Activated CD4-positive, alpha-beta T cell treated with anti-CD3 and anti-CD28 coated beads for 1 hour (primary cell): ENCODE measurements around the gene COL4A6.
"Not testable (repeated sequence)": the region's sequence is repeated elsewhere in the genome, so short reads cannot be mapped to it uniquely, and the experiment has no call there.

Experiments used
- DNase-seq: peaks from one replicate; pipeline ENCODE4 v3.0.0-alpha.2; 2020

Gene COL4A6

DNA sequence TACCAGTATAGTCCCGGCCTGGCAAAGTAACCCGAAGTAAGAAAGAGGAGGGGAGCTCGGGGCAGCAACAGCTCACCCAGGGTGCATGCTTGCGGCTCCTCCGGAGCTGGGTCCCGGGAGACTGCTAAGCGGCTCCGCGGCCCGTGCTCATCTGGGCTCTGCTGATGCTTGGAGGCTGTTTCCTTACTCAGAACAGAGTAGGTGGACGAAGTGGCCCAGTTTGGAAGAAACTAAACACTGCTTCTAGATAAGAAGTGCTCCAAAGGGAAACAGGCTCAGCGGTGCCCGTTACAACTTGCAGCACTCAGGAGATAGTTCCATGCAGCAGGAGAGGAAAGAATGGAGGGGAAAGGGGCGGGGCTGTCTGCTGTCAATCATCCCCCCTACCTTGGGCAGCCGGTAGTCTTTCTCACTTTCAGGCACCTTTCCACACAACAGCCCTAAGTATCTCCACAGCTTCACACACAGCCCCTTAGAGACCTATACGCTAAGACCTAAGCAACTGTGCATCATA lies at the start of gene COL4A6:
Gene COL4A6 (minus strand): TSS at position 313 of the 514 bp plus-strand sequence. CDS start 226 bp downstream, at position 87.
- DNase-seq, result no peak

DNA sequence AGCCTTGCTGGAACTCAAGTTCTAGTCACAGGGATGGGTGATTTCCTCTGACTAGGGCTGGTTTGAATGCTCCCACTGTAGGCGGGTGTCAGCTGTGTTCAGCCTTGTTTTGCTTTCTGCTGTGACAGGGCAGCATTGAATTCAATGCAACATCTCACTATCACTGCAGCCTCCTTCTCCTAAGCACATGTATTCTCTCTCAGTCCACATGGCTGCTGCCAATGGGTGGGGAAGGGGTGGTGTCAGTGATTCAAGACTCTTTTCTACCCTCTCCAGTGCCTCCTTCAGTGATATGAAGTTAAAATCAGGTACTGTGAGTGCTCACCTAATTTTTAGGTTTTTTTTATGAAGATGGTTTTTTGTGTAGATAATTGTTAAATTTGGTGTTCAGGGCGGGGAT lies 47.7 kb upstream of the COL4A6 start:
- DNase-seq, result no peak

DNA sequence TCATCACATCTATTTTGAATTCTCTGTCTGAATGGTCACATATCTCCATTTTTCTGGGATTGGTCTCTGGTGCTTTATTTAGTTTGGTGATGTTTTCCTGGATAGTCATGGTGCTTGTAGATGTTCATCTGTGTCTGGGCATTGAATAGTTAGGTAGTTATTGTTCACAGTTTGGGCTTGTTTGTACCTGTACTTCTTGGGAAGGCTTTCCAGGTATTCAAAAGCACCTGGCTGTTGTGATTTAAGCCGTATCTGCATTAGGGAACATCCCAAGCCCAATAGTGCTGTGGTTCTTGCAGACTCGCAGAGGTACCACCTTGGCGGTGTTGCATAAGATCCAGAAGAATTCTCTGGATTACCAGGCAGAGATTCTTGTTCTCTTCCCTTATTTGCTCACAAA lies 46.0 kb upstream of the COL4A6 start:
- DNase-seq, result no peak

DNA sequence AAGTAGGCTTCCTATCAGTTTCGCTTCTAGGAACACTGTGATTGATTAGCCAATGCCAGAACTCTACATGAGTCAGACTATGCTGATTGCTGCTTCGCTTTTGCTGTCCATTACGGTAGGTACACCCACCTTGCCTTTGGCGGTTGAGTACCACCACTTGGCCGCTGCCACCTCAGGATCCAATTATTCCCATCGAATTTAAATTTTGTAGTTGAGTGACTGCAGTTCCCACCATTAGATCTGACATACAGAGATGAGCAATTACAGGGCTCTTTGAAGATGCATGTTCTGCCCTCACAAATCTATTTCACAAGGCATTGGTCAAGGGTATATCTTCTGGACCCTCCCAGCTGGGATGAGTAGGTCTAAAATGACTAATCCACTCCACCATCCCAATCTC lies 43.3 kb upstream of the COL4A6 start:
- not testable (repeated sequence) for DNase-seq

DNA sequence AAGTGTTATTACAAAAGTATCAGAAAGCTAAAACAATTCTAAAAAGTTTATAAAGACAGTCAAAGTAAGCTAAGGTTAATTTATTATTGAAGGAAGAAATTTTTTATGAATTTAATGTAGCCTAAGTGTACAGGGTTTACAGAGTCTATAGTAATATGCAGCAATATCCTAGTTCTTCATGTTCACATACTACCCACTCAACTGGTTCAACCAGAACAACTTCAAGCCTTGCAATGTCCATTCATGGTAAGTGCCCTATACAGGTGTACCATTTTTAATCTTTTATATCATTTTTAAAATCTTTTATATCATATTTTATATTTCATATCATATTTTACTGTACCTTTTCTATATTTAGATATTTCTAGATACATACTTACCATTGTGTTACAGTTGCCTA lies 35.8 kb upstream of the COL4A6 start:
- no peak for DNase-seq

DNA sequence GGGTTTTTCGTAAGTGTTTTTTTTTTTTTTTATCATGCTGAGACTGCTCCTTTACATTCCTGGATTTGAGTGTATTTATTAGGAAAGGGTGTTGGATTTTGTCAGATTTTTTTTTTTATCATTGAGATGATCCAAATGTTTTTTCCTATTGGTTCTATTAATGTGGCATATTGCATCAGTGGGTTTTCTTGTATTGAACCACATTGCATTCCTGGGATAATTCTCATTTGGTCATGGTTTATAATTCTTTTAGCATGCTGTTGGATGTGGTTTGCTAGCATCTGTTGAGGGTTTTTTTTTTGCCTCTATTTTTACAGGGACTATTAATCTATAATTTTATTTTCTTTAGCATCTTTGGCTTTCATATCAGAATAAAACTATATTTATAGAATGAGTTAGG lies 30.3 kb upstream of the COL4A6 start:
- no peak for DNase-seq

DNA sequence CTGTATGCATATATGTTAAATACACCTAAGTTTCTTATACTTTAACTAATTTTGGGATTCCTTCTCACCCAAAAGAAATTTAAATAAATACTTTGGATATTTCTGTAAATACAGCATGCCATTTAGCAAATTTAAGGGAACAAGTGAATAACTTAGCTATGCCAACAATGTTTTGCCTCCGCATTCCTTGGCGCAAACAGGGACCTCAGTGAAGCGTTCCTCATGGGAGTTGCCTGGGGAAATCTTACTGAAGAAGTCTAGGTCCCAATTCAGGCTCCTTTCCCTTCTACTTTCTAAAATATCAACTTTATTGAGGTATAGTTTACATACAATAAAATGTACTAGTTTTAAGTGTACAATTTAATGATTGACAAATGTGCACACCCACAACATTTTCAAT lies 26.4 kb upstream of the COL4A6 start:
- no peak for DNase-seq

DNA sequence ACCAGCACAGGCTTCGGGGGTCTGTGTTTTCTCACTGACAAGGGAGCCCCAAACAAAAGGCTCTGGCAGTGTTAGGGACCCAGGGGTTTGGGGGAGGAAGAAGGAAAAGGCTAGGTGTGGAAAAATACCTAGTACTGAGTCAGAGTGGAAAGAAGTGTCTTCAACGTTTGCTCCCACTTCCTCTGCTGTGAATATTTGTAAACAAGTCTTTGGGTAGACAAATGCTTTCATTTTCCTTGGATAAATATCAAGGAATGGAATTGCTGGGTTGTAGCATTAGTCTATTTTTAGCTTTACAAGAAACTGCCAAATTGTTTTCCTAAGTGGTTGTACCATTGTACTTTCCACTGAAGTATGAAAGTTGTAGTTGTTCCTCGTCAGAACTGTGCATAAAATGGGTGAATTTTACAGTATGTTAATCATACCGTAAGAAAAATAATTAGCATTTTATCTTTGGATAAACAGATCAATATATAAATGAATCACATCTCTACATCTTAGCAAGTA lies 18.8 kb upstream of the COL4A6 start:
- DNase-seq, result no peak

DNA sequence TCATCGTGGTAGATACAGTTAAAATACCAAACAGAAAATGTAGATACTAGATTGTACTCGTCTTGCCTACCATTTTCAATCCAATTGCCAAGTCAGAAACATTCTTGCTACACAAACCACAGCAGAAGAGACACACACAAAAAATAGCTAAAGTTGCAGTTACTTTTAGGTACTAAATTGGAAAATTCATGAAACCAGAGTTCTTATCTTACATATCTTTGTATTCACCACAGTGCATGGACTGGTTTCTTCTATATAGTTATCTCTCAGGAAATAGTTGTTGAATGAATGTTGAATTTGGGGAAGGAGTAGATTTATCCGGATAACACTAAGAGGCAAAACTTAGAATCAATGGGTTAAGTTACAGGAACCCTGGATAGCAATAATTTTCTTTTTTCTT lies 15.6 kb upstream of the COL4A6 start:
- no peak for DNase-seq

DNA sequence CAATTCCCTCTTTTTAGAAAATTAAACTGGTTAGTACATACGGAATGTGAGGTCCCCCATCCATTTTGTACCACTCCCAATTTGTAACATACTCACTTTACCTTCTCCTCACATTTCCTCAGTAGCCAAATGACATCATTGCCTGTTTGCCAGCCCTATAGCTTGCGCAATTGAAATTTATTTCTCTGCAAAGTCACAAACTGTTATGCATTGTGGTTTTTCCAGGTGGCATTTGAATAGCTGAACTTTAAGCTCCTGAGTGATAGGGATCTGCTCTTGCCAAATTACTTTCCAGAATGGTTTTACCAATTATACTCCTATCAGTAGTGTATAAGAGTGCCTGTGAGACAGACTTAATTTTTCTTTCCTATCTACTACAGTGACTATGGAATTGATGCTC lies 9.1 kb upstream of the COL4A6 start:
- DNase-seq, result no peak

DNA sequence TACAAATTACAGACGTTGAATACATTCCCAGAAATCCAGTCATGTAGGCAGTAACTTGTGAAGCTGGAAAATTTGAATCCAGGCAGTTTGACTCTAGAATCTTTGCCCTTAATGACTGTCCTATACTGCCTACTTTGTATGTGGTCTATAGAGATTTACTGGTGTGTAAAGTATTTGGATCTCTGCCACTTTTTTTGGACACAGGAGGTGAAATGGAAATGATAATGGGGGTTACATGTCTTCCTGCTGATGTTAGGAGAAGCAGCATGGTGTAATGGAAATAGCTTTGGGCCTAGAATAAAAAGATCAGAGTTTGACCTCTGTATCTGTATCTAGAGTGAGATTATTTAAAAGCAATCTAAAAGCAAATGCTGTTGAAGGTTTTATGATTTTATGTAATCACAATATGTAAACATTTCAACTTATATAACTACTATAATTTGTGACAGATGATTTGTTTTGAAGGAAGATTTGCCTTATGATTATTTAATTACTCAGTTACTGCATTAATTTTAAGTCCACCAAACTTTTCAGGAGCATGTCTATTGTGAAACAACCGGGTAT lies 4.8 kb upstream of the COL4A6 start:
- DNase-seq, result no peak

DNA sequence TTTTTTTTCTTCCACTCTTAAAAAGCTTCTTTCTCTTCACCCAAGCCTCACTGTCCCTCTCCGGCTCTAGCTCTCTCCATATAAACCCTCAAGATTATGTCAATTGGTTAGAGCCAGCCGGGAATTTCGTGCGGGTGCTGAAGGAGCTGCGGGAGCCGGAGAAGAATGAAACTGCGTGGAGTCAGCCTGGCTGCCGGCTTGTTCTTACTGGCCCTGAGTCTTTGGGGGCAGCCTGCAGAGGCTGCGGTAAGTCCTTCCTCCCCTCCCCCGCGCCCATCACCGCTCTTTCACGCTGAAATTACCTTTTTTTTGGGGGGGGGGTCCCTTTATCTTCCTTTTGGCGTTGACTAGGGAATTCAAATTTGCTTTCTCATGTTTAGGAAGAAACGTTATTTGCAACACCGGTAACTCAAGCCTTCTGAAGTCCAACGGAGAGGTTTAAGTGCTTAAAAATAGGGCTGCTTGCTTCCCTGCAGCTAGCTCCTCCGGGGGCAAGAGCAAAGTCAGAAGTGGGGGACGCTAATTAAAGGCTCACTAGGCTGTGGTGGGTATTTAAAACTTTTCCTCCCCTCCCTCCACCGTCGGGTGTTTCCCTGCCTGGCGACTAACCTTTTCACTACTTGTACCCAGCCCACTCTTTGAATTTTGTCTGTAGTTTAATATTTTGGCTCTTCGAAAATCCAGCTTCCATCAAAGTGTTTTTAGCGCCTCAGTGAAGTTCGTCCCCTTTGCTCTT lies 1.9 kb upstream of the COL4A6 start:
- DNase-seq, result no peak

DNA sequence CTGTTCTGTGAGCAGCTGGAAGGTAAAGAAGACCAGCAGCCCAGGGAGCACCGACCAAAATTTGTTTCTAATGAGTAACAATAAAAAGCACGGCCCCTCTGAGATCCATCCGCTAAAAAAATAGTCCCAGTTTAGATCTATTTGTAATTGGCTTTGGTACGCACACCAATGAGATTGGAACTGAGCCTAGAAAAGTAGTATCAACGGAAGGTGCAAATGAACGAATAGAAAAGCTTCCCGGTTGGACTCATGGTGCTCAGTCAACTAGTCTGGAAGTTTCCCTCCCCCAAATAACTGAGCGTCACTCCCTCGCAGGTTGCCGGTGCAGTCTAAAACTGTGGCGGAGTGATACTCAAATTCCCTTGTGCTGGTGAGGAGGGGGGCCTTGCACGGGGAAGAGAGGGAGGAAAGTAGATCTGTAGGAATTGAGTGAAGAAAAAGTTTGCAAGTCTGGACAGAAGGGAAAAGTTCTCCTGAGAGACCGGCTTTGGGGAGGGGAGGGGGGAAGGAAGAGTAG lies 1.3 kb upstream of the COL4A6 start, which contains the start of gene COL4A5:
Gene COL4A5 (plus strand): TSS at position 413 of the 517 bp plus-strand sequence. CDS start 288 bp downstream, outside the sequence.
- no peak for DNase-seq

DNA sequence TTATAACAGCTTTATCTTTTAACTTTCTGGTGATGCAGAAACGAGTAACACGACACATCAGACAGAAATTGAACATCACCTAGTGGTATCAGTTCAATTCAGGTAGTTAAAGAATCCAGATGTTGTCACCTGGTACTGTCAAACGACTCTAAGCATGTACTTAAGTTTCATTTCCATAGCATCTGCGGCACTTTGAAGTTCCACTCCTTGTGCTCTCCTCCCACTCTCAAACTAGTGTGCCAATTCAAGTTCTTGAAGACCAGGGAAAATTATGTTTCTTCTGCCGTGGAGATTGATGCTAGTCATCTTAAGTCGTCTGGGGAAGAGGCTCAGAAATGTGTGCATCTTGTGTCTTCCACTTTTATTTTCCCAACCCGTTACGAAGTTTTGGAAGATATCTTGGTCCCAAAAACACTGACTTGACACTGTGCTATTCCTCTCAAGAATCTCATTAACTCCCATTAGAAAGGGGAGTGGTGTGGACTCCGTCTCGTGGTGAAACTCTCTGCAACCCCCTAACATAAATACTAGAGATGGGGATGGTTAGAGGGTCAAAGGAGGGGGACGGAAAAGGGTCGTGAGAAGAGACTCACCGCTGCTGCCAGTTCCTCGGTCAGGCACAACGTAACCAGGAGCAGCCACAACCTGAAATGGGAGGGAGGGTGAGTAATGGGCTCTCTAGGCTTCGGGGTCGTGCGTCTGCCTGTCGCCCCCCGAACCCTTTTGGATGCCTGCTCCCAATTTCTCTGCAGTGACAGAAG lies 693 bp downstream of the COL4A6 start:
- DNase-seq, result no peak

DNA sequence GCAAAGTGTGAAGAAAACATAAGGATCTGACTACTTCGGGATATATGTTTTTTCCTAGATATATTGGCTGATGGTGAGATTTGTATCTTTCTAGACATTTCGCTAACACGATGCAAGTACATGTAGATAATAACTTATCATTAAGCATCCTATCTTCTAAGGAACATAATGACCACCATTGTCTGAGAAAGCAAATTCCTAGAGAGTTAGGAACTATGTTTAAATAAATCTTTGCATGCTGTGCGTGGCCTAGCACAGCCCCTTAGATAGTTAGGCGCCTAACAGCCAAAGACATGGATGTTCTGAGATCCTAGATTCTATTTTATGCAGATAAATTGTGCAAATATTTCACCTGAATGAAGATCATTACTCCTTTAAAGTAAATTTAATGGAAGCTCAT lies 3.0 kb downstream of the COL4A6 start:
- DNase-seq, result no peak

DNA sequence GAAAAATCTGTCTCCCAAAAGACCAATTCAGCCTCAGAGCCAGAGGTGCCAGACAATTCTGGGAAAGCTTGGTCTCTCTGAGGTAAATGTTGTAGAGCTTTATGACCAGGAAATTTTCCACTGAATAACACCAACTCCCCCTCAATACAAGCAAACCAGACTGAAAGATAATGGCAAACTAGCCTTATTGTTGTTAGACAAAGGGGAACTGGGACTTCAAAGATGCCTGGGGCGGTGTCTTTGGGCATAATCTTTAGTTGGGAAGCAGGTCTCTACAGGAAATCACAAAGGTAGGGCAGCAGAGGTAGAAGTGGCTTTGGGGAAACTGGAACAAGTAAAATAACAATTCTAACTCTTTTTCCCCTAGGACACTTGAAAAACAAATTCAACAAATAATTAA lies 12.0 kb downstream of the COL4A6 start:
- DNase-seq, result no peak

DNA sequence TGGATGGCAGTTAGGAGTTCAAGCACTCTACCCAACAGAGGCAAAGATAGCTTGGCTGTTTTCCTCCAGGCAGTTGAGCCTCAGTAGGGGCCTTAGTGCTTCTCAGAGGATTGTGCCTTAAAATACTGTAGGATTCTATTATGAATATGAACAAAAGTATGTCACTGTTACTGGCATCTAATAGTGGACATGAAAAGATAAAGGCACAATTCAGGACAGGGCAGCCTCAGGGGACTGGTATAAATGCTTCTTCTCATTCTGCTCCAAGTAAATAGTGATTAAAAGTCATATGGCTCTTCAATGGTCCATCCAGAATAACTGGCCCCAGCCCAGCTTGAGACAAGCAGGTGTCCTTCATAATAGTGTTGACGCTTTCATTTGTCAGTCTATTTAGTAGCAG lies 17.7 kb downstream of the COL4A6 start:
- DNase-seq, result no peak

DNA sequence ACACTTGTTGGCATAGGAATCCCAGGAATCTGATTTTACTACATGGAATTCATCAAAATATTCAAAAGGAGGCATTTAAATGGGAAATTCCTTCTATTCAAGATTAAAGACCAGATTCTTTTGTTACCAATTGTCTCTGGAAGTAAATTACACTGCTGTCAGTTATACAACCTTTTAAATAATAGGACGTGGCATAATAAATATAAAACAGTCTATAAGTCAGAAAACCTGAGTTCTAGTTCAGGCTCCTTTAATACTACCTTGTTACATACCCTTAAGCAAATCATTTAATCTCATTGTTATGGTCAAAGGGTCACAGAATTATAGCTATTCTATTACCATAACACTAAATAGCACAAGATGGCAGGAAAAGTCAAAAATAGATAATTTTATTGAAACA lies 18.8 kb downstream of the COL4A6 start:
- DNase-seq, result no peak

DNA sequence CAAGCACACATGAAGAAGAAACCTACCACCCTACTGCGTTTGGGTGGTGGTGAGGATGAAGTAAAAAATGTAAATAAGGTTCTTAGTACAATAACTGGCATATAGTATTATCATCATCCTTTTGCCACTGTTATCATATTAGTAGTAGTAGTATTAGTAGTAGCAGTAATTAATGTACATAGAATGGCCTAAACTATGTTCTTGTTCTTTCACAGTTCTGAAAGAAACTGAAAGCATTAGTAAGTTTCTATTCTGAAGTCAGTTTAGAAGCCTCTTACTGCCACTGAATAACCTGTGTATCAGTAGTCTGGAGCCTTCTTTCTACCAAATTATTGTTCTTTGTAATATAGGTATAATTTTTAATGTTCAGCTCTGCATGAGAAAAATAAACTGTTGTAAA lies 21.0 kb downstream of the COL4A6 start:
- DNase-seq, result no peak

DNA sequence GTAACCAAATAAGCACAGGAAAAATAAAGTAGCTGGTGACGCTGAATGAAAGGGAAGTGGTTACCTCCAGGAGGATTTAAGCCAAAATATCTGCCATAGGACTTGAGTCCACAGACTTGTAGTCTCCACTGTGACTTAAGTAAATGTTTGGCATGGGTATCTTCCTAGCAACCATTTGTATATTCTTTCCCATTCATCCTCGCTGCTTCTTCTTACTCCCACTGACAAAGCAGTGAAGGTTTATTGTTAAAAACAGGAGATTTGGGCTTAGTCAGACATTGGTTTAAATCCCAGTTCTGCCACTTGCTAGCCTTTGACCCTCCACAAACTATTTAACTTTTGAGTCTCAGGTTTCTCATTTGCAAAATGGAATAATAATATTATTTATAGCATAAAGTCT lies 22.3 kb downstream of the COL4A6 start:
- DNase-seq, result no peak

DNA sequence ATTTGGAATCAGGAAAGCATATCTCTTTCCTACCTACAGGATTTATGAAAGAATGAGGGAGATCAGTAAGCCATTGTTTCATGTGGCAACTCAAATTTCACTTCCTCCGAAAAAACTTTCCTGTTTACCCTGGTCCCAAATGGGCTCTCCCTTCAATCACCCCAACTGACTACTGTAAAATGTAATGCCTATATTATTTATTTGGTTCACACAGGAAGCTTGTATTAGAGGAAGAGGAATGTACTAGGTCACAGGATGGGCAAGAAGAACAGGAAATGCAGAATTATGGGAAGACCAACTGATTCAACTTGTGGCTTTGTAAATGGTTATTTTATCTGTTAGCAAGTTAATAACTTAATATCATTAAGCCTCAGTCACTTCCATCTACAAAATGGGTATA lies 23.1 kb downstream of the COL4A6 start:
- no peak for DNase-seq

DNA sequence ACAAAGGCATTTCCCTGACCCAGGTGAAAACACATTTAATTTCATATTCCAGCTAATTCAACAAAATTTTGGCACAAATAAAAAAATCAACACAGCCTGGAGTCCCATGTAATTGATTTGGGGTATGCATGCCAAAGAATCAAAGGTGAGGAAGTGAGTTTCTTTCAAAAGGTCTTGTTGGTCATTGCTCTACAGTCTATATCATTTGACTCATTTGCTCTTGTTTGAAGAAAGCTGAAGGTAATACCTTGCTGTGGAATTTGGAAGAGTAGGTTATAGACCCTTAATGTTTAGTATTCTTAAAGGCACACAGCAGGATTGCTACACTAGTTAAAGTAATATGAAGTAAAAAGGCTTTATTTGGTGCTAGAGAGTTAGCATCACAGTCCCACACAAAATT lies 25.4 kb downstream of the COL4A6 start:
- DNase-seq, result no peak

DNA sequence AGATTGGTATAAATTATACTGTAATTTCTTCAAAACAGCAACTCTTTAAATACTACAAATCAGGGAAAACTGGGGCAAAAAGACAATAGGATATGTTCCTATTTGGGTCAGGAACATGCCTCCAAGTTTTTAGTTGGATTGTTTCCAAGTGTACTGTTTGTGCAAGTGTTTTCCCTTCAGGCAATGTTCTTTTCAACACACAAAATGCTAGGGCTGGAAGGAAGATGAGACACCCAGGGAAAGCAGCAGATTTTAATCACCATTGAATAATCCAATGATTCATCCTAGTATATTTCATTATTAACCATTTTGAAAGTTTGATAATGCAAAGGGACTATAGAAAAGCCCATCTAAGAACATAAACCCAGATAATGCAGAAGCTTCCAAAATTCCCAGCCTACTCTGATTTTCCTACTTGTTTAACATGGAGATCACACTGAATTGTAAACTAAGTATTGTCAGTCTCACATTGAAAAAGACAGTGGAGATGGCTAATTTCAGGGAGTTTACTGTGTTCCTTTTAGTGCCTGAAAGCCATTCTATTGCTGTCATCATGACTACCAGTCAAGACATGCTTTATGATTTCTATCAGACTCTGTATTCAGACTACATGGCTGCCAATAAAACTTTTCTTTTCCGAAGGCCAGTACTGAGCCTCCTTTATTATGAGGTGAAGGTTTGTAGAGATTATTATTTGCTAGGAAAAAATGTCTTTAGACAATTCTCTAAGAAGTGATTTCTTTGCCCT lies 38.6 kb downstream of the COL4A6 start:
- no peak for DNase-seq
